Measurements from ENCODE around the gene TBX3.

DNA sequence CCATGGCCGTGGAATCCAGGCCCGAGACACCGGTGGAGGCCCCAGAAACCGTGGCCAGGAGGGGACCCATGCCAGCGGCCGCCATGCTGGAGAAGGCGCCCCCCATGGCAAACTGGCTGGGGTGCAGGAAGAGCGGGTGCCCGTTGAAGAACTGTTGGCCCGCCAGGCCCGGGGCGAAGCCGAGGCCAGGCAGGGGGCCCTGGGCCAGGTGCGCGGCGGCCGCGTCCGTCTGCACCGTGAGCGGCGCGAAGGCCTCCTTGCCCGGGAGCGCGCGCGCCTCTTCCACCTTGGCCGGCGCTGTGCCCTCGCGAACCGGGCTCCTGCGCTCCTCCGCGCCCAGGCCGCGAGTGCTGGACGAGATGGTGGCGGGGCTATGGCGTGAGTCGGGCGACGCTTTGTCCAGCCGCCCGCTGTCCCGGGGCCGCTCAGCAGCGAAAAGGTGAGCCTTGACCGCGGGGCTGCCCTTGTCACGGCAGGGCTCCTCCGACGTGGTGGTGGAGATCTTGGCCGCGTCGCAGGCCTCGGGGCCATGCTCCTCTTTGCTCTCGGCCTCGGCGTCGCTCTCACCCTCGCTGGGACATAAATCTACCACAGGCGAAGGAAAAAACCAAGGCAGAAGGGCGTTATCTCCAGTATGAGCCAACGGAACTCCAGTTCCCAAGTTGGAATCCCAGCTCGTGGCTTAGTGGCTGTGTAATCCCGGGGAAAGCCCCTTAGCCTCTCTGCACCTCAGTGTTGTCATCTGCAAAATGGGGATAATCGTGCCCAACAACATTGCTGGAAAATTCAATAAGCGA lies 9.5 kb downstream of the TBX3 start:
- no peak for TF ChIP-seq SREBF2 (IDR thresholded peaks at IDR 0.05)
- TF ChIP-seq HOXB5 (CRISPR knock-in tag; IDR thresholded peaks at IDR 0.05): no peak
- TF ChIP-seq USF2 (IDR thresholded peaks at IDR 0.05): no peak
- no peak for TF ChIP-seq CTCF (IDR thresholded peaks at IDR 0.05)
- TF ChIP-seq RAD21 (conservative IDR thresholded peaks at IDR 0.05 in 1 of 2, IDR thresholded peaks at IDR 0.05 in 1 of 2): no peak
- no peak for TF ChIP-seq MAX (IDR thresholded peaks at IDR 0.05)
- no peak for TF ChIP-seq HEYL (CRISPR knock-in tag; IDR thresholded peaks at IDR 0.05)
- no peak for TF ChIP-seq POLR2A (IDR thresholded peaks at IDR 0.05; ENCODE audit: low read length)

All from A549 (cell line).